ENCODE measurements around the gene DUSP19.

Gene DUSP19

GRCh38 chr2:183125659-183126341, 47.3 kb downstream of the DUSP19 start:
- no peak for DNase-seq

GRCh38 chr2:183126635-183127034, 48.1 kb downstream of the DUSP19 start:
- no peak for DNase-seq

GRCh38 chr2:183134016-183134415, 55.5 kb downstream of the DUSP19 start:
- no peak for DNase-seq

GRCh38 chr2:183148955-183149354, 70.4 kb downstream of the DUSP19 start:
- DNase-seq, result no peak

DNA sequence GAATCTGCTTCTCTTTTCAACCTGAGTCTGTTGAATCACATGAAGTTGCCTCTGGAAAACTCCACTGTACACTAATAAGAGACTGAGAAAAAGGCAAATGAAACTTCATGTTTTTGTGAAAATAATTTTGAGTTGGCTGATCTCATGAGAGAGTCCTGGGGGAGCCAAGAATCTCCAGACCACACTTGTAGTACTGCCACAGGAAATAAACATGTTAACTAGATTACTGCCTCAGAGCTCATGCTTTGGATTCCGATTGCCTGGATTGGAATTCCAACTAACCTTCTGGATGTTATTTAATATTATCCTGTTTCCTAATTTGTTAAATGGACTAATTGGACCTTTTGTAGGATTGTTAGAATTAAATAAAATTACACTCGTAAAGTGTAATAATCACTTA, 70.9 kb downstream of the DUSP19 start:
- DNase-seq, result no peak
